AML-193 (cell line): Measurements from ENCODE around the gene PINLYP.
A peak's percentile ranks its signal among the peaks of the same experiment; 100 is the strongest.
"Not testable (repeated sequence)": the region's sequence is repeated elsewhere in the genome, so short reads cannot be mapped to it uniquely, and the experiment has no call there.

Experiments used
- DNase-seq, 2 experiments: peaks; one replicate each; lab custom pipeline; 2025; lab: John Stamatoyannopoulos, UW

The PINLYP gene

DNA sequence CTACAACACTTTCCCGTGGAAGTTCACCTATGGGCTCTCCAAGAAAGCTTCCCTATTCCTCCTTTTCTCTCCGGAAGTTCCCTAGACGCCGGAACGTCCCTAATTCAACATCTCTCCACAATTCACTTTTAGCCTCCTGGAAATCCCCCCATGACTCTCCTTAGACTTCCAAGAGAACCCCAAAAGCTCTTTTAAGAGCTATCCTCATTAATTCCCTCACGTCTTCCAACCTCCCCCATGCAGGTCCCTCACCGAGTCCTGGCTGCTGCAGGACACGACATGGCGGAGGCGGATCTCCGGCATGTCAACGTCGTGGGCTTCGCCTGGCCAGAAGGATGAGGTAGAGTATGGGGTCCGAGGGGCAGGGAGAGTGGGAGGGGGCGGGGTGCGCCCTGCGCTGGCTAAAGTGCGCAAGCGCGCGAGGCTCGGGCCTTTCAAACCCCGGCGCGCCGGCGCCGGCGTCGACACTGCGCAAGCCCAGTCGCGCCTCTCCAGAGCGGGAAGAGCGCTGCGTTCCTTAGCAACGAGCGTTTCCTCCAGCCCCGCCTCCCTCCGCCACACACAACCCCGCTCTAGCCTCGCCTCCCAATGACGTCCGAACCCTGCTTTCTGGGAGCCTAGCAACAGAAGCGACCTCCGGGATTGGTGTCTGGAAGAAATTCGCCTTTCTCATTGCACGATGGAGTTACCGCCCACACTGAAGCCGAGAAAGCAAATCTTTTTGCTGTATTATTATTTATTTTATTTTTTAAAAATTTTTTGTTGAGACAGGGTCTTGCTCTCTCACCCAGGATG, at the start of gene PINLYP, which contains the start of gene XRCC1:
PINLYP (plus strand) TSS at position 646 of the 795 bp plus-strand sequence. CDS start 1,391 bp downstream, outside the sequence.
XRCC1 (minus strand) TSS at position 372 of the 795 bp plus-strand sequence; CDS start at position 303, 69 bp downstream.
- peak; percentile 97 to 98 for DNase-seq

- DNase-seq = peak in 1 of 2 experiments; percentile 12
These were observed 49.5 kb upstream of the PINLYP start for GRCh38 chr19:43525836-43526771.

- DNase-seq = peak; percentile 64 to 68
These were observed 48.4 kb upstream of the PINLYP start, which contains the start of gene ETHE1 for GRCh38 chr19:43526884-43527859. Gene ETHE1 (minus strand): TSS chr19:43527201. CDS start chr19:43527177, 24 bp downstream.

- no peak for DNase-seq
These were observed 47.6 kb upstream of the PINLYP start for GRCh38 chr19:43527860-43528622.

DNA sequence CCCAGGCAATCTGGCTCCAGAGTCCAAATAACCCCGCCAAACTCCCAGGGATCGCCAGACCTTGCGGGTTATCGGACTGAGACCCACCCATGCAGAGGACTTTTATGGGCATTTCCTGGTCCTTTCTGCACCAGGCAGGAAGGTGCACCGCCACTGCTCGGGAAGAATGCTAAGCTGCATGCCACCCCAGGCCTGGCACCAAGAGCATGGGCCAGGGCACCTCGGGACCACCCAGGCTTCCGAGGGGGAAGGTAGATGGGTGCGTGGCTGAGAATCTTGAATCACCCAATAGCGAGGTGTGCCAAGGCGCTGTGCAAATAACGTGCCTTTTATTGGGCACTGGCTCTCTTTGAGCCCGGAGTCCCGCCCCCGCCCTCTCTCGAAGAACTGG, 43.0 kb upstream of the PINLYP start:
- DNase-seq = peak; percentile 73 to 77

- DNase-seq = peak; percentile 73 to 77
These were observed 42.5 kb upstream of the PINLYP start, which contains the start of gene ZNF575 for GRCh38 chr19:43532962-43533545. Gene ZNF575 (plus strand): TSS chr19:43533188. CDS start chr19:43534423, 1,235 bp downstream.

- DNase-seq = peak; percentile 10 to 27
These were observed 41.9 kb upstream of the PINLYP start for GRCh38 chr19:43533546-43534304.

DNA sequence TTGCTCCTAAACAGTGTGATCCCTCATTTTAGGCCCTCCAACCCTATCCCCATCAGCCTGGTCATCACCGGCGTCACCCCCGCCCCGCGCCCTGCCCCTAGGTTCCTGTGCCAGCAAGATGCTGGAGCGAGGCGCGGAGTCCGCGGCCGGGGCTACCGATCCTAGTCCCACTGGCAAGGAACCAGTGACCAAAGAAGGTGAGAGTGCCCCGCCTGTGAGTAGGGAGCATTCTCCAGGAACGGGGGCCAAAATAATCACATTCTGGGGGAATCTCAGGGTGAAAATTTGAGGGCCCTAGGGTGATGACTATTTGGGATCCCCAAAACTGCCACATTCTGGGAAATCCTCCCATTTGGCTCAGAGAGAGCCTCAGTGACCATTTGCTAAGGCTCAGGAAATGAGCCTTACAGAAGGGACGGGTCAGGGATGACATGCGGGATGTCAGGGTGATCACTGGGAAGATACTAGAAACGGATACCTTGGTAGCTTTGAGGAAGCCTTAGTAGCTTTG, 41.2 kb upstream of the PINLYP start:
- no peak for DNase-seq

DNA sequence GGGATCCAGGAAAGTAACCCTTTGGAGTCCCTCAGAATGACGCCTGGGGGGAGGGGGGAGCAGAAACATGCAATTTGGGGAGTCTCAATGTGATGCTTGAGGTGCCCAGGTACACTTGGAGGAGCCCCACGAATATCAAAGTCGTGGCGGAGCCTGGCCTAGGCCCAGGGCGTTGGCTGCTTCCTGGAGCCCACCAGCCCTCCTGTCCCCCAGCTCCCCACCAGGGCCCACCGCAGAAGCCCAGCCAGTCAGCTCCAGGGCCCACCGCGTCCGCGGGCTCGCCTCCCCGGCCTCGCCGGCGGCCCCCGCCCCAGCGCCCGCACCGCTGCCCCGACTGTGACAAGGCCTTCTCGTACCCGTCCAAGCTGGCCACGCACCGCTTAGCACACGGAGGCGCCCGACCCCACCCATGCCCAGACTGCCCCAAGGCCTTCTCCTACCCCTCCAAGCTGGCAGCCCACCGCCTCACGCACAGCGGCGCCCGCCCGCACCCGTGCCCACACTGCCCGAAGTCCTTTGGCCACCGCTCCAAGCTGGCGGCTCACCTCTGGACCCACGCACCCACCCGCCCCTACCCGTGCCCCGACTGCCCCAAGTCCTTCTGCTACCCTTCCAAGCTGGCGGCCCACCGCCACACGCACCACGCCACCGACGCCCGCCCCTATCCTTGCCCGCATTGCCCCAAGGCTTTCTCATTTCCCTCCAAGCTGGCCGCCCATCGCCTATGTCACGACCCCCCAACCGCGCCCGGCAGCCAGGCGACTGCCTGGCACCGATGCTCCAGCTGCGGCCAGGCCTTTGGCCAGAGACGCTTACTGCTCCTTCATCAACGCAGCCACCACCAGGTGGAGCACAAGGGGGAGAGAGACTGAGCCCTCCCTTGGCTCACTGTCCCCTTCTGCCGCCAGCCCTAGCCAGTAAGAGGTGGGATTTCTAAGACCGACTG, 40.5 kb upstream of the PINLYP start:
- DNase-seq = no peak

GRCh38 chr19:43538922-43539321, 36.7 kb upstream of the PINLYP start:
- DNase-seq = no peak

DNA sequence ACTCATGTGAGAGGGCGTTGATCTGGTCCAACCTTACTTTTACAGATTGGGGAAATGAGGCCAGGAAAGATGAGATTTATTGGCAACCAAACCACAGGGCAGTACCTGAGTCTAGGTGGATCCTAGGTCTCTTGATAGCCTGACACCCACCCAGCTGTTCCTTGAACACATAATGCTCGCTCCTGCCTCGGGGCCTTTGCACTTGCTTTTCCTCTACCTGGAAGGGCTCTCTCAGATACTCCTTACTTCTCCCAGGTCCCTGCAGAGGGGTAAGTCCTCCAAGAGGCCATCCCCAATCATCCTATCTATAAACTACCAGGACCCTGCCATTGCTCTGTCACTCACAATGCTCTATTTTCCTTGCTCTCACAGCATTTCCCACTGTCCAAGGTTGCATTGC, 35.2 kb upstream of the PINLYP start:
- no peak for DNase-seq

- no peak for DNase-seq
These were observed 33.5 kb upstream of the PINLYP start for GRCh38 chr19:43541920-43542650.

GRCh38 chr19:43544077-43544476, 31.5 kb upstream of the PINLYP start:
- DNase-seq = no peak

- no peak for DNase-seq
These were observed 30.3 kb upstream of the PINLYP start for GRCh38 chr19:43545276-43545675.

GRCh38 chr19:43545981-43546380, 29.6 kb upstream of the PINLYP start:
- no peak for DNase-seq

DNA sequence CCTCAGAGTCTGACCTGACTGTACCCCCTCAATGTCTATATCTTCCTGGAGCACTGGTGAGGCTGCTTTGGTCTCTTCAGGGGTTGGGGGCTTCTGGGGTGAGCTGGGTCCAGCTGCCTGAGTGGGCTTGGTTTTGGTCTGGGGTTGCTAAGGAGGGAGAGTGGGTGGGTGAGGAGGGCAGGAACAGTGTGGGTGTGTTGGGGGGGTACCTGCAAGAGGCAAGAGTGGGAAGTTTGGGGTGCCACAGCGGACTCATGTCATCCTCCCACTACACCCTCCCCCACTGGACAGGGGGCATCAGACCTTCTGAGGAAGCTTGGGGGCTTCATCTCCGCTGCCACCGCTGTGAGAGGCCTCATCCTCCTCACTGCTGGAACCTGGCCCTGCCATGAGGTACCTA, 29.0 kb upstream of the PINLYP start:
- no peak for DNase-seq

- not testable (repeated sequence) for DNase-seq
These were observed 27.7 kb upstream of the PINLYP start for GRCh38 chr19:43547926-43548325.
